GM19463 (cell line): ENCODE results near the gene CTXN1.
A peak's percentile ranks its signal among the peaks of the same experiment; 100 is the strongest.
"Not testable (repeated sequence)": the region's sequence is repeated elsewhere in the genome, so short reads cannot be mapped to it uniquely, and the experiment has no call there.

ENCODE experiments used
- ATAC-seq: cut with Tn5 transposase; IDR thresholded peaks from one replicate; pipeline ENCODE4 v1.9.1; 2021; ENCODE audit warnings: mild to moderate bottlenecking, moderate library complexity; ENCODE audit not compliant: unreplicated experiment

Gene CTXN1

GRCh38 chr19:7903244-7904073, 22.5 kb downstream of the CTXN1 start, which contains the start of gene MAP2K7:
Gene MAP2K7, plus strand, starts transcription at chr19:7903877. Its CDS starts 68 bp downstream, at chr19:7903945.
- peak; percentile 91 for ATAC-seq

- ATAC-seq = no peak
Observed at GRCh38 chr19:7902796-7903243, 23.1 kb downstream of the CTXN1 start.

GRCh38 chr19:7901337-7901736, 24.6 kb downstream of the CTXN1 start:
- ATAC-seq = no peak

- no peak for ATAC-seq
Observed at GRCh38 chr19:7900931-7901330, 25.0 kb downstream of the CTXN1 start.

- ATAC-seq = no peak
Observed at GRCh38 chr19:7900401-7900870, 25.5 kb downstream of the CTXN1 start.

GRCh38 chr19:7899751-7900378, 26.1 kb downstream of the CTXN1 start:
- no peak for ATAC-seq

- no peak for ATAC-seq
Observed at GRCh38 chr19:7898967-7899366, 27.0 kb downstream of the CTXN1 start.

- ATAC-seq = no peak
Observed at GRCh38 chr19:7897292-7897691, 28.6 kb downstream of the CTXN1 start.

GRCh38 chr19:7895565-7895964, 30.4 kb downstream of the CTXN1 start:
- ATAC-seq = no peak

- no peak for ATAC-seq
Observed at GRCh38 chr19:7894612-7895309, 31.2 kb downstream of the CTXN1 start.

- ATAC-seq = not testable (repeated sequence)
Observed at GRCh38 chr19:7893362-7894101, 32.4 kb downstream of the CTXN1 start.

GRCh38 chr19:7888826-7889217, 37.1 kb downstream of the CTXN1 start:
- ATAC-seq = no peak

GRCh38 chr19:7888145-7888825, 37.6 kb downstream of the CTXN1 start, which contains the start of gene LRRC8E:
Gene LRRC8E, plus strand, starts transcription at chr19:7888510. Its CDS starts 7,094 bp downstream, at chr19:7895604.
- ATAC-seq = no peak

GRCh38 chr19:7887408-7888144, 38.4 kb downstream of the CTXN1 start:
- ATAC-seq = no peak

- no peak for ATAC-seq
Observed at GRCh38 chr19:7885818-7886217, 40.1 kb downstream of the CTXN1 start.

GRCh38 chr19:7883796-7884570, 42.0 kb downstream of the CTXN1 start:
- no peak for ATAC-seq

- no peak for ATAC-seq
Observed at GRCh38 chr19:7883105-7883504, 42.8 kb downstream of the CTXN1 start.

GRCh38 chr19:7881910-7882309, 44.0 kb downstream of the CTXN1 start:
- ATAC-seq = no peak

GRCh38 chr19:7879836-7880235, 46.1 kb downstream of the CTXN1 start:
- no peak for ATAC-seq
